Transverse colon (tissue), 4 donors: Measurements from ENCODE around the gene FNBP1.
"Not testable (repeated sequence)": the region's sequence is repeated elsewhere in the genome, so short reads cannot be mapped to it uniquely, and the experiment has no call there.

ENCODE experiments used
- POLR2A ChIP-seq: fragments of 450-650 bp; IDR thresholded peaks from one replicate; pipeline ENCODE4 v1.6.1; 2016; ENCODE audit warnings: antibody characterized with exemption, mild to moderate bottlenecking, moderate library complexity
- POLR2AphosphoS5 ChIP-seq, 3 donors: sonication (generic); formaldehyde crosslinking; IDR thresholded peaks; one replicate each; pipeline ENCODE4 v1.6.1; 2016; ENCODE audit warnings: antibody characterized with exemption in 3 of 3
- TF ChIP-seq, protein P1 (sequence below), 5 experiments: fragments of 200-600 bp in 3 of 5; fragments of 450-650 bp in 2 of 5; sonication (generic) in 3 of 5; IDR thresholded peaks; 1 replicate in 2 of 5; 2 replicates in 3 of 5; pipeline ENCODE4 v1.5.1; 2016 to 2017; ENCODE audit warnings: antibody characterized with exemption in 5 of 5, inconsistent platforms in 3 of 5, mild to moderate bottlenecking in 2 of 5, moderate library complexity in 1 of 5

DNA sequence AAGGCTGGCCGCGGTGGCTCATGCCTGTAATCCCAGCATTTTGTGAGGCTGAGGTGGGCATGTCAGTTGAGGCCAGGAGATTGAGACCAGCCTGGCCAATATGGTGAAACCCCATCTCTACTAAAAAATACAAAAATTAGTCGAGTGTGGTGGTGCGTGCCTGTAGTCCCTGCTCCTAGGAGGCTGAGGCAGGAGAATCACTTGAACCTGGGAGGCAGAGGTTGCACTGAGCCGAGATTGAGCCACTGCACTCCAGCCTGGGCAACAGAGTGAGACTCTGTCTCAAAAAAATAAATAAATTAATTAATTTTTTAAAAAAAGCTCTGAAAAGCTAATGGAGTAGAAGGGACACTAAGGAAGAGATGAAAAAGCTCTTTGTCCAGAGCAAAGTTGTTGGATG lies 105.1 kb downstream of the FNBP1 start:
- TF ChIP-seq, protein P1, sequence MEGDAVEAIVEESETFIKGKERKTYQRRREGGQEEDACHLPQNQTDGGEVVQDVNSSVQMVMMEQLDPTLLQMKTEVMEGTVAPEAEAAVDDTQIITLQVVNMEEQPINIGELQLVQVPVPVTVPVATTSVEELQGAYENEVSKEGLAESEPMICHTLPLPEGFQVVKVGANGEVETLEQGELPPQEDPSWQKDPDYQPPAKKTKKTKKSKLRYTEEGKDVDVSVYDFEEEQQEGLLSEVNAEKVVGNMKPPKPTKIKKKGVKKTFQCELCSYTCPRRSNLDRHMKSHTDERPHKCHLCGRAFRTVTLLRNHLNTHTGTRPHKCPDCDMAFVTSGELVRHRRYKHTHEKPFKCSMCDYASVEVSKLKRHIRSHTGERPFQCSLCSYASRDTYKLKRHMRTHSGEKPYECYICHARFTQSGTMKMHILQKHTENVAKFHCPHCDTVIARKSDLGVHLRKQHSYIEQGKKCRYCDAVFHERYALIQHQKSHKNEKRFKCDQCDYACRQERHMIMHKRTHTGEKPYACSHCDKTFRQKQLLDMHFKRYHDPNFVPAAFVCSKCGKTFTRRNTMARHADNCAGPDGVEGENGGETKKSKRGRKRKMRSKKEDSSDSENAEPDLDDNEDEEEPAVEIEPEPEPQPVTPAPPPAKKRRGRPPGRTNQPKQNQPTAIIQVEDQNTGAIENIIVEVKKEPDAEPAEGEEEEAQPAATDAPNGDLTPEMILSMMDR (IDR thresholded peaks at IDR 0.05) = not testable (repeated sequence)
- TF ChIP-seq POLR2AphosphoS5 (IDR thresholded peaks at IDR 0.05); POLR2A: not testable (repeated sequence)
